ENCODE results near the gene EYA2. TPM values are rescaled to one million over a fixed set of nuclear protein-coding genes. Genes with fewer than 3 reads are reported as not detected.

The EYA2 gene
- polyA plus RNA-seq, 1 donor (not counting 4 experiments of a cell fraction or from before 2014, with no cell fraction given): not detected

- Histone ChIP-seq H3K27ac (ENCODE audit: control insufficient read depth, insufficient read depth, low read length) (no peak overlapping the region), H3K4me2 (ENCODE audit: control insufficient read depth, extremely low read depth, insufficient read depth, low read depth, low read length) (no peak overlapping the region), H3K9ac (ENCODE audit: control insufficient read depth, extremely low read depth, insufficient read depth, low read length) (no peak overlapping the region), H3K9me3 (ENCODE audit: control insufficient read depth, low read depth, low read length) (no peaks in the 10 kb centered on the region), H3K4me1 (ENCODE audit: control insufficient read depth, extremely low read depth, insufficient read depth, low read length) (no peaks in the 10 kb centered on the region), H3K79me2 (ENCODE audit: control insufficient read depth, insufficient read depth, low read length) (no peaks in the 10 kb centered on the region), H2AFZ (ENCODE audit: control insufficient read depth, low read length) (no peak overlapping the region), H3K27me3 (ENCODE audit: control insufficient read depth, extremely low read depth, insufficient read depth, low read length) (no peaks in the 10 kb centered on the region), H3K4me3 (ENCODE audit: control insufficient read depth in 2 of 3, extremely low read depth in 1 of 3, insufficient read depth in 2 of 3, low read depth in 1 of 3, low read length in 3 of 3) (no peak overlapping the region), H4K20me1 (ENCODE audit: control insufficient read depth, extremely low read depth, insufficient read depth, low read length) (no peaks in the 10 kb centered on the region), H3K36me3 (ENCODE audit: control insufficient read depth in 2 of 2, extremely low read depth in 1 of 2, insufficient read depth in 2 of 2, low read length in 2 of 2) (no peaks in the 10 kb centered on the region), H3K9me1 (ENCODE audit: control insufficient read depth, extremely low read depth, insufficient read depth, low read length) (no peaks in the 10 kb centered on the region)
- dilution Hi-C loops (cut with MboI; ENCODE audit: extremely low pct_ligation_motif_present, low sequenced_read_pairs): no loop called here
- FAIRE-seq (no peak), DNase-seq (ENCODE audit: low read depth, low spot score) (no peak)
- TF ChIP-seq, protein P1, sequence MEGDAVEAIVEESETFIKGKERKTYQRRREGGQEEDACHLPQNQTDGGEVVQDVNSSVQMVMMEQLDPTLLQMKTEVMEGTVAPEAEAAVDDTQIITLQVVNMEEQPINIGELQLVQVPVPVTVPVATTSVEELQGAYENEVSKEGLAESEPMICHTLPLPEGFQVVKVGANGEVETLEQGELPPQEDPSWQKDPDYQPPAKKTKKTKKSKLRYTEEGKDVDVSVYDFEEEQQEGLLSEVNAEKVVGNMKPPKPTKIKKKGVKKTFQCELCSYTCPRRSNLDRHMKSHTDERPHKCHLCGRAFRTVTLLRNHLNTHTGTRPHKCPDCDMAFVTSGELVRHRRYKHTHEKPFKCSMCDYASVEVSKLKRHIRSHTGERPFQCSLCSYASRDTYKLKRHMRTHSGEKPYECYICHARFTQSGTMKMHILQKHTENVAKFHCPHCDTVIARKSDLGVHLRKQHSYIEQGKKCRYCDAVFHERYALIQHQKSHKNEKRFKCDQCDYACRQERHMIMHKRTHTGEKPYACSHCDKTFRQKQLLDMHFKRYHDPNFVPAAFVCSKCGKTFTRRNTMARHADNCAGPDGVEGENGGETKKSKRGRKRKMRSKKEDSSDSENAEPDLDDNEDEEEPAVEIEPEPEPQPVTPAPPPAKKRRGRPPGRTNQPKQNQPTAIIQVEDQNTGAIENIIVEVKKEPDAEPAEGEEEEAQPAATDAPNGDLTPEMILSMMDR (optimal IDR thresholded peaks at IDR 0.05 in 1 of 3, IDR thresholded peaks at IDR 0.05 in 1 of 3, conservative IDR thresholded peaks at IDR 0.05 in 1 of 3; ENCODE audit: extremely low read depth in 1 of 3, insufficient read depth in 2 of 3, low read length in 3 of 3): no peak
These were observed 101.0 kb downstream of the EYA2 start for GRCh38 chr20:46995561-46996142.

- no peak overlapping the region for H3K27ac ChIP-seq (ENCODE audit: control insufficient read depth, insufficient read depth, low read length)
- no peaks in the 10 kb centered on the region for H4K20me1 ChIP-seq (ENCODE audit: control insufficient read depth, extremely low read depth, insufficient read depth, low read length)
- DNase-seq (ENCODE audit: low read depth, low spot score) (no peak), FAIRE-seq (no peak)
- dilution Hi-C loops (cut with MboI; ENCODE audit: extremely low pct_ligation_motif_present, low sequenced_read_pairs): no loop called here
- no peaks in the 10 kb centered on the region for H3K9me3 ChIP-seq (ENCODE audit: control insufficient read depth, low read depth, low read length)
- H3K79me2 ChIP-seq (ENCODE audit: control insufficient read depth, insufficient read depth, low read length): no peaks in the 10 kb centered on the region
- H3K4me3 ChIP-seq (ENCODE audit: control insufficient read depth in 2 of 3, extremely low read depth in 1 of 3, insufficient read depth in 2 of 3, low read depth in 1 of 3, low read length in 3 of 3): no peak overlapping the region
- TF ChIP-seq, protein P1 (optimal IDR thresholded peaks at IDR 0.05 in 1 of 3, IDR thresholded peaks at IDR 0.05 in 1 of 3, conservative IDR thresholded peaks at IDR 0.05 in 1 of 3; ENCODE audit: extremely low read depth in 1 of 3, insufficient read depth in 2 of 3, low read length in 3 of 3): no peak
- no peak for TF ChIP-seq EZH2 (IDR thresholded peaks at IDR 0.05; ENCODE audit: low read length)
- no peaks in the 10 kb centered on the region for H3K27me3 ChIP-seq (ENCODE audit: control insufficient read depth, extremely low read depth, insufficient read depth, low read length)
- H3K4me1 ChIP-seq (ENCODE audit: control insufficient read depth, extremely low read depth, insufficient read depth, low read length): no peaks in the 10 kb centered on the region
- no peak overlapping the region for H3K9ac ChIP-seq (ENCODE audit: control insufficient read depth, extremely low read depth, insufficient read depth, low read length)
- no peaks in the 10 kb centered on the region for H3K9me1 ChIP-seq (ENCODE audit: control insufficient read depth, extremely low read depth, insufficient read depth, low read length)
- no peak overlapping the region for H3K4me2 ChIP-seq (ENCODE audit: control insufficient read depth, extremely low read depth, insufficient read depth, low read depth, low read length)
- no peaks in the 10 kb centered on the region for H3K36me3 ChIP-seq (ENCODE audit: control insufficient read depth in 2 of 2, extremely low read depth in 1 of 2, insufficient read depth in 2 of 2, low read length in 2 of 2)
- H2AFZ ChIP-seq (ENCODE audit: control insufficient read depth, low read length): no peak overlapping the region
These were observed 102.5 kb downstream of the EYA2 start for GRCh38 chr20:46997187-46997586.
